H1 (cell line): ENCODE measurements around the gene FGF4. TPM values are rescaled to one million over a fixed set of nuclear protein-coding genes. Genes with fewer than 3 reads are reported as not detected.

Experiments used
- BCL11A ChIP-seq, 2 experiments: IDR thresholded peaks; one replicate each; pipeline ENCODE4 v1.6.1; 2011; ENCODE audit warnings: low read depth in 2 of 2, low read length in 2 of 2, mild to moderate bottlenecking in 2 of 2
- CTBP2 ChIP-seq: IDR thresholded peaks from 2 replicates; pipeline ENCODE4 v1.7.0; 2011; ENCODE audit warnings: borderline replicate concordance, mild to moderate bottlenecking, moderate library complexity, mixed read lengths, low read length; ENCODE audit not compliant: insufficient read depth, insufficient read length
- EZH2 ChIP-seq: fragments of 200-600 bp; sonication (generic); IDR thresholded peaks from 2 replicates; pipeline ENCODE4 v1.7.1; 2012; ENCODE audit warnings: low read depth, mild to moderate bottlenecking, moderate library complexity, low read length, inconsistent platforms; ENCODE audit not compliant: severe bottlenecking
- GTF2F1 ChIP-seq: IDR thresholded peaks from 2 replicates; pipeline ENCODE4 v1.6.1; 2012; ENCODE audit warnings: low read depth, low read length, improper control_type of control experiment, borderline replicate concordance
- MAFK ChIP-seq: IDR thresholded peaks from 2 replicates; pipeline ENCODE4 v1.6.1; 2012; ENCODE audit warnings: low read depth, mild to moderate bottlenecking, improper control_type of control experiment, low read length
- NANOG ChIP-seq: IDR thresholded peaks from 2 replicates; pipeline ENCODE4 v1.6.1; 2011; ENCODE audit warnings: low read length, low read depth, mild to moderate bottlenecking, inconsistent platforms; ENCODE audit not compliant: insufficient read depth, poor library complexity, severe bottlenecking
- POU5F1 ChIP-seq: IDR thresholded peaks from 2 replicates; pipeline ENCODE4 v1.6.1; 2011; ENCODE audit warnings: low read depth, mild to moderate bottlenecking, low read length, moderate library complexity
- SIRT6 ChIP-seq: IDR thresholded peaks from one replicate; pipeline ENCODE4 v1.7.1; 2012; ENCODE audit warnings: low read length, inconsistent platforms
- SUZ12 ChIP-seq: fragments of 200-600 bp; sonication (generic); IDR thresholded peaks from 2 replicates; pipeline ENCODE4 v1.6.1; 2012; ENCODE audit warnings: mild to moderate bottlenecking, inconsistent platforms, low read length, moderate library complexity, mixed read lengths
- polyA plus RNA-seq, 7 experiments: library from polyadenylated mRNA; depleted of rRNA in 3 of 7; stranded (reverse) in 5 of 7; unstranded in 2 of 7; fragments of >200 nt in 5 of 7; fragments of 200-250 nt in 2 of 7; gene quantifications; 1 replicate in 5 of 7; 2 replicates in 1 of 7; 4 replicates in 1 of 7; pipeline versions ENCODE4 v1.2.1 to v1.2.3, GENCODE V29; 2011 to 2013; ENCODE audit warnings: missing spikeins in 2 of 7, mixed read lengths in 2 of 7
- total RNA-seq: library from RNA; stranded (reverse); fragmentation: NEBNext Ultra II Directional; extraction: Animal tissue kit (Norgen Biotek cat#: 25700); gene quantifications from 2 replicates; pipeline ENCODE4 v1.2.1, GENCODE V29; 2021

The FGF4 gene
- total and polyA plus RNA-seq, 2 of the 8 experiments (the other 6 are each of a cell fraction or from before 2014, with no cell fraction given) = 0.57 to 2.0 TPM

GRCh38 chr11:69812946-69813345 lies 37.8 kb upstream of the FGF4 start (continued):
- TF ChIP-seq EZH2 (no peak), MAFK (no peak), CTBP2 (no peak), SUZ12 (no peak), NANOG (no peak), POU5F1 (no peak), BCL11A (IDR thresholded peaks at IDR 0.05; ENCODE audit: low read depth in 2 of 2, low read length in 2 of 2) (no peak), GTF2F1 (no peak), SIRT6 (no peak)
